OCI-LY7 (cell line): Measurements from ENCODE around the gene ANGPT4. TPM values are rescaled to one million over a fixed set of nuclear protein-coding genes. Genes with fewer than 3 reads are reported as not detected.

ENCODE experiments used
- BruUV-seq: library from RNA; stranded (reverse); fragments of 400-500 nt; replicated peaks from 2 replicates; lab custom pipeline; 2021; lab: Mats Ljungman, UMichigan
- CTCF ChIA-PET: fragments of 300-600 bp; sonication (Branson Sonifier 250); formaldehyde crosslinking; loops from one replicate; lab custom pipeline; 2022; ENCODE audit warnings: antibody characterized with exemption; ENCODE audit not compliant: unreplicated experiment; lab: Charles Lee
- POLR2A ChIA-PET: fragments of 300-600 bp; sonication (Branson Sonifier 250); formaldehyde crosslinking; loops from one replicate; lab custom pipeline; 2022; ENCODE audit warnings: antibody characterized with exemption; lab: Charles Lee
- DNase-seq: peaks from one replicate; pipeline ENCODE4 v3.0.0-alpha.2; 2015; ENCODE audit warnings: low spot score
- H2AFZ ChIP-seq: fragments of 200-600 bp; sonication (generic), shearing (Covaris generic); 2 replicates; pipeline ENCODE4 v1.6.1; 2014; ENCODE audit warnings: mild to moderate bottlenecking, antibody characterized with exemption, low read length, moderate library complexity
- H3K27ac ChIP-seq: fragments of 200-600 bp; sonication (generic); 2 replicates; pipeline ENCODE4 v1.5.1; 2014; ENCODE audit warnings: mixed run types, low read depth, mild to moderate bottlenecking, moderate library complexity, low read length, inconsistent platforms; ENCODE audit not compliant: poor library complexity, severe bottlenecking
- H3K36me3 ChIP-seq: fragments of 200-600 bp; sonication (generic); 2 replicates; pipeline ENCODE4 v1.6.1; 2014; ENCODE audit warnings: mild to moderate bottlenecking, antibody characterized with exemption, low read length, moderate library complexity, mixed read lengths; ENCODE audit not compliant: insufficient read depth
- H3K4me1 ChIP-seq: fragments of 200-600 bp; sonication (generic); 2 replicates; pipeline ENCODE4 v1.5.1; 2014; ENCODE audit warnings: mild to moderate bottlenecking, low read length; ENCODE audit not compliant: insufficient read depth, poor library complexity, severe bottlenecking
- H3K4me2 ChIP-seq: fragments of 200-600 bp; sonication (generic); 2 replicates; pipeline ENCODE4 v1.6.1; 2014; ENCODE audit warnings: mild to moderate bottlenecking, low read length
- H3K4me3 ChIP-seq: fragments of 200-600 bp; sonication (generic); 2 replicates; pipeline ENCODE4 v1.5.1; 2014; ENCODE audit warnings: mild to moderate bottlenecking, low read depth, low read length; ENCODE audit not compliant: poor library complexity, severe bottlenecking
- H3K79me2 ChIP-seq: fragments of 200-600 bp; sonication (generic); 2 replicates; pipeline ENCODE4 v1.6.1; 2016; ENCODE audit warnings: low read depth, mild to moderate bottlenecking, low read length, moderate library complexity, mixed read lengths; ENCODE audit not compliant: insufficient read depth
- H3K9me2 ChIP-seq: fragments of 200-600 bp; sonication (generic); 2 replicates; pipeline ENCODE4 v1.6.1; 2016; ENCODE audit warnings: mild to moderate bottlenecking, low read length, mixed read lengths; ENCODE audit not compliant: insufficient read depth
- H3K9me3 ChIP-seq: fragments of 200-600 bp; sonication (generic); 2 replicates; pipeline ENCODE4 v1.6.1; 2014; ENCODE audit warnings: mild to moderate bottlenecking, mixed run types, low read length, mixed read lengths
- H4K20me1 ChIP-seq: fragments of 200-600 bp; sonication (generic); 2 replicates; pipeline ENCODE4 v1.6.1; 2014; ENCODE audit warnings: mild to moderate bottlenecking, antibody characterized with exemption, low read length, moderate library complexity, mixed read lengths; ENCODE audit not compliant: insufficient read depth
- EZH2phosphoT487 ChIP-seq: fragments of 200-600 bp; sonication (generic); IDR thresholded peaks from 2 replicates; pipeline ENCODE4 v1.6.1; 2018; ENCODE audit warnings: low read depth, borderline replicate concordance, mild to moderate bottlenecking, mixed run types, antibody characterized with exemption, low read length, moderate library complexity, mixed read lengths
- intact Hi-C: fragments of 100-400 bp; cut with micrococcal nuclease; formaldehyde crosslinking; loops from one replicate; pipeline ENCODE4 v1.10.0; 2022; ENCODE audit not compliant: unreplicated experiment
- total RNA-seq, 2 experiments: library from RNA; depleted of rRNA in 1 of 2; stranded (reverse); fragments of >200 nt in 1 of 2; shearing (Covaris generic) in 1 of 2; gene quantifications; 2 replicates each; pipeline ENCODE4 v1.2.3, GENCODE V29; 2014 to 2022
- TF ChIP-seq, protein P1 (sequence below): fragments of 200-600 bp; sonication (generic); conservative IDR thresholded peaks from 2 replicates; pipeline ENCODE4 v1.5.1; 2014; ENCODE audit warnings: mild to moderate bottlenecking, antibody characterized with exemption, low read length, moderate library complexity, mixed read lengths

Gene ANGPT4
- total RNA-seq, 2 experiments from 2014 or later, result not detected

DNA sequence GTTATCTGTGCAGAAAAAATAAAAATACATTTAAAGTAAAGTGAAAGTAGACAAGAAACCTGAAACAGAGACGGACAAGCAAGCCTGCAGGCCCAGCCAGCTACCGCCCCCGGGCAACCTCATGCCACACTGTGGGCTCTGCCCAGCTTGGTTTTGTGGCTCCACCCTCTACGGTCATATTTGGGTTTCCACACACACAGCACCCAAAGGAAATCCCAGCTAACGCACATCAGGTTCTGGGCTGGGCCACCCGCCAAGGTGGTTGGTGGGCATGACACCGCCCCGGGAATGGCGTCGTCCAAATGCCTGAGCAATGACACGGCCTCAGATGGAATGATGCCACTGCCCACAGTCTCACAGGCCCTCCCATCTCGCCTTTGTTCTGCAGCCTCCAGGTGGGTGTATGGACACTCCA, 59.8 kb downstream of the ANGPT4 start:
- H3K4me1 ChIP-seq, result peaks cover 6% of the 10 kb centered on the region
- intact Hi-C loops, result no loop called here
- H3K4me2 ChIP-seq, result no peak overlapping the region

DNA sequence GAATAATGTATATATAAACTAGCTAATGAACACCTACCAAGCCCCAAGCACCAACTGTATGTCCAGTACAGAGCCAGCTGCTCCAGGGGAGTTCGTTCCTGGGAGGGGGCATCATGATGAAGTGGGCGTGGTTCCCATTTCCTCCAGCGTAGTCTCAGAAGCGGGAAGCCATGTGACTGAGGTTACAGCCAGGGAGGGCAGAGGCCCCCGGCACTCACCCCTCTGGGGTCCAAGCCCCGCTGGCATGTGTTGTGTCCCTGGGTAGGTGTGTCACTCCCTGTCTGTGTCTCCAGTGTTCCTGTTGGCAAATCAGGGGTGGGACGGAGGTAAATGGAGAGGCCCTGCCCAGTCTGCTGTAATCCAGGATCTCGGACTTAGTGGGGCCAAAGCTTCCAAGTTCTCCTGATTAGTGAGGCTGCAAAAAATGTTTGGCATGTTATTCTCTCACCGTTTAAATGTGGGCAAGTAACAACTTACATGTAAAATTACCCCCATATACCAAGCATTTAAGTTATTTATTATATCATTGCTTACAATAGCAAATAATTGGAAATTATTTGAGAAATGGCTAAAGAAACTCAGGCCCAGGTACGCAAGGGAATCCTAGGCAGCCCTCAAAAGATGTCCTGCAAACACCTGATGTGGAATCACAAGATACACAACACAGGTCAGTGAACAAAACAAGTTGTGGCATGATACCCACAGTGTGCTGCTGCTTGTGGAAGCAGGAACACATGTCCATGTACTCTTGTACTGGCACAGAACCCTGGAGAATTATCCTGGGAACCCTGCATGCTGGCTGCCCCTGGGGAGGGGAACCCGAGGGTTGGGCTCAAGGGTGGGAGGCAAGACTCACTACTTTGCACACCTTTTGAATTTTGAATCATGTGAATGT, 60.4 kb downstream of the ANGPT4 start:
- intact Hi-C loops, result no loop called here
- Histone ChIP-seq H3K36me3 (no peaks in the 10 kb centered on the region), H2AFZ (no peak overlapping the region), H3K79me2 (no peaks in the 10 kb centered on the region), H3K4me1 (peaks cover 10% of the 10 kb centered on the region), H3K9me2 (no peaks in the 10 kb centered on the region), H3K4me3 (no peak overlapping the region), H4K20me1 (no peaks in the 10 kb centered on the region), H3K9me3 (no peaks in the 10 kb centered on the region), H3K4me2 (no peak overlapping the region), H3K27ac (no peak overlapping the region)
- DNase-seq, result no peak
- CTCF ChIA-PET, result no interaction called here
- POLR2A ChIA-PET, result interaction anchor here (0.9 kb wide), 1 partner anchor 31 kb away, joined by 3 read pairs; no protein-coding TSS in a partner anchor
- TF ChIP-seq, protein P1, sequence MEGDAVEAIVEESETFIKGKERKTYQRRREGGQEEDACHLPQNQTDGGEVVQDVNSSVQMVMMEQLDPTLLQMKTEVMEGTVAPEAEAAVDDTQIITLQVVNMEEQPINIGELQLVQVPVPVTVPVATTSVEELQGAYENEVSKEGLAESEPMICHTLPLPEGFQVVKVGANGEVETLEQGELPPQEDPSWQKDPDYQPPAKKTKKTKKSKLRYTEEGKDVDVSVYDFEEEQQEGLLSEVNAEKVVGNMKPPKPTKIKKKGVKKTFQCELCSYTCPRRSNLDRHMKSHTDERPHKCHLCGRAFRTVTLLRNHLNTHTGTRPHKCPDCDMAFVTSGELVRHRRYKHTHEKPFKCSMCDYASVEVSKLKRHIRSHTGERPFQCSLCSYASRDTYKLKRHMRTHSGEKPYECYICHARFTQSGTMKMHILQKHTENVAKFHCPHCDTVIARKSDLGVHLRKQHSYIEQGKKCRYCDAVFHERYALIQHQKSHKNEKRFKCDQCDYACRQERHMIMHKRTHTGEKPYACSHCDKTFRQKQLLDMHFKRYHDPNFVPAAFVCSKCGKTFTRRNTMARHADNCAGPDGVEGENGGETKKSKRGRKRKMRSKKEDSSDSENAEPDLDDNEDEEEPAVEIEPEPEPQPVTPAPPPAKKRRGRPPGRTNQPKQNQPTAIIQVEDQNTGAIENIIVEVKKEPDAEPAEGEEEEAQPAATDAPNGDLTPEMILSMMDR, result no peak
- TF ChIP-seq EZH2phosphoT487, result no peak
- no TSS peak for BruUV-seq

More for the DNA sequence above, 59.8 kb downstream of the ANGPT4 start:
- ChIA-PET POLR2A (no interaction called here), CTCF (no interaction called here)
- Histone ChIP-seq H3K79me2 (no peaks in the 10 kb centered on the region), H4K20me1 (no peaks in the 10 kb centered on the region), H3K27ac (no peak overlapping the region), H3K9me2 (no peaks in the 10 kb centered on the region), H2AFZ (no peak overlapping the region), H3K9me3 (no peaks in the 10 kb centered on the region), H3K4me3 (no peak overlapping the region), H3K36me3 (no peaks in the 10 kb centered on the region)
- BruUV-seq, result no TSS peak
- DNase-seq, result no peak
- no peak for TF ChIP-seq EZH2phosphoT487
- TF ChIP-seq, protein P1, result no peak

GRCh38 chr20:854601-855000, 61.5 kb downstream of the ANGPT4 start:
- no peaks in the 10 kb centered on the region for H3K9me3 ChIP-seq
- H3K4me3 ChIP-seq, result no peak overlapping the region
- DNase-seq, result no peak
- H2AFZ ChIP-seq, result no peak overlapping the region
- no peaks in the 10 kb centered on the region for H3K9me2 ChIP-seq
- H4K20me1 ChIP-seq, result no peaks in the 10 kb centered on the region
- CTCF ChIA-PET, result no interaction called here
- H3K4me2 ChIP-seq, result no peak overlapping the region
- TF ChIP-seq, protein P1, result no peak
- TF ChIP-seq EZH2phosphoT487, result no peak
- POLR2A ChIA-PET, result interaction anchor here (0.9 kb wide), 1 partner anchor 30 kb away, joined by 3 read pairs; no protein-coding TSS in a partner anchor
- no peak overlapping the region for H3K27ac ChIP-seq
- no TSS peak for BruUV-seq
- H3K79me2 ChIP-seq, result no peaks in the 10 kb centered on the region
- intact Hi-C loops, result no loop called here
- H3K4me1 ChIP-seq, result peaks cover 14% of the 10 kb centered on the region
- no peaks in the 10 kb centered on the region; the same call in 1 of the 2 replicates for H3K36me3 ChIP-seq
